Measurements from ENCODE around the gene PPDPF.

The PPDPF gene

GRCh38 chr20:63539092-63539430 is 18.5 kb downstream of the PPDPF start:
- no peak for DNase-seq

DNA sequence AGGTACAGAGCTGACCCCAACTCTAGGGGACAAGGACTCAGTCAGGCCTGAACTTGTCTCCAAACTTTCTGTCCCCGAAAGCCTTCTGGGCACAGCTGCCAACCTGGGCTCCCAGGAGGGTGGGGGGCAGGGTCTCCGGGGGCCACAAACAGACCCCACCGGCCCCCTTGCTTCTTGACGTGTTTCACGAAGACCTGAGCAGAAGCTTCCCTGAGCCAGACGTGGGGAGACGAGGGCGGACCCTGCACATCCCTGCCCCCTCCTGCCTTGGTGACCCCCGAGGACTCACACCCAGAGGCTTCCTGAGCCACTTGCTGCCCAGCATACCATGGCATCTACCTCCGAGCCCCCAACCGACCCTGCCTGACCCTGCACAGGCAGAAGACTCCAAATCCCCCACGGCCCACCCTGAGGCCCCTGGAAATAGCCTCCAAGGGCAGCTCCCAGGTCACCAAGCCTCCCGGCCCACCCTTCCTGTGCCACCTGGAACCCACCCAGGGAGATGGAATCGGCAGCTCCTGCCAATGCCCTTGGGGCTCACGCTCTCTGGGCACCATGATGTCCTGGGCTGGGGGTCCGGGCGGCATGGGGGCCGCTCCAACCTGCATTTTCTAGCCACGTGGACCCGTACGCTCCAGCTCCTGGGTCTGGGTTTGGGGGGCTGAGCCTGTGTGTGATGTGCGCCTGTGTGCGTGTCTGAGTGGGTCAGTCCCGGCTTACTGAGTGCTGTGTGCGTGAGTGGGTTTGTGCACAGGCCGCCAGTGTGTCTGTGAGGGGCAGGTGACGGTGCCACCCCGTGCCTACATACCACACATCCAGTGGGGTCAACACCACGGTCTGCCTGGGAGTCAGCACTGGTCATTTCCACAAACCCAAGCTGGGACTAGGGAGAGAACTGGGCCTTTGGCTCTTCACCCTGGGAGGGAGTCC is 19.1 kb downstream of the PPDPF start:
- DNase-seq = no peak

DNA sequence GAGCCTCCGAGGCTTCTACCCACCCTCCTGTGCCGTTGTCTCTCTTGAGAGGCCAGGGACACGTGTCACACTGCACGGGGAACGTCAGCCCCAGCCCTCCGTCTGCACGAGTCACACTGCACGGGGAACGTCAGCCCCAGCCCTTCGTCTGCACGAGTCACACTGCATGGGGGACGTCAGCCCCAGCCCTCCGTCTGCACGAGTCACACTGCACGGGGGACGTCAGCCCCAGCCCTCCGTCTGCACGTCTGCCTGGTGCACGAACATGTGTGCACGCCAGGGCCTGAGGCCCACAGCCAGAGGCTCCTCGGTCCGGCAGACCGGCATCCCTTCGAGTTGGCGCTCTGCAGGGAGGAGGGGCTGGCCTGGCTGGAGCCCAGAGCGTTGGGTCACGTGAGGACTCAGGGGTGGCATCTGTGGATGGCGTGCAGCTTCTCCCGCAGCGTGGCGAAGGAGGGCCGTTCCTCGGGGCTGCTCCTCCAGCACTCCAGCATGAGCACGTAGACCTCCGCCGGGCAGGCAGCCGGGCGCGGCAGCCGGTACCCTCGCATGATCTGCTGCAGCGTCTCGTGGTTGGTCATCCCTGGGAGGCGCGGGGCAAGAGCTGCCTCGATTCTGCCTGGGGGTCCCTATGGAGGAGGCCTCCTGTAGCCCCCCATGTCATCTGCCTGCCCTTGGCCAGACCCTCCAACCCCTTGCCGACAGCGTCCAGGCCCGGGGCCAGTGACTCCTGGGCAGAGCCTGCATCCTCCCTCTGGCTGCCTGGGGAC is 20.0 kb downstream of the PPDPF start:
- DNase-seq = peak; percentile 66

- no peak for DNase-seq
Measured at GRCh38 chr20:63541371-63541770, 20.8 kb downstream of the PPDPF start.

GRCh38 chr20:63542031-63542559 is 21.5 kb downstream of the PPDPF start:
- DNase-seq = peak; percentile 0

GRCh38 chr20:63542696-63543095 is 22.1 kb downstream of the PPDPF start:
- DNase-seq = peak; percentile 0

GRCh38 chr20:63543131-63543530 is 22.6 kb downstream of the PPDPF start:
- DNase-seq = no peak

- no peak for DNase-seq
Measured at GRCh38 chr20:63543733-63544132, 23.2 kb downstream of the PPDPF start.

DNA sequence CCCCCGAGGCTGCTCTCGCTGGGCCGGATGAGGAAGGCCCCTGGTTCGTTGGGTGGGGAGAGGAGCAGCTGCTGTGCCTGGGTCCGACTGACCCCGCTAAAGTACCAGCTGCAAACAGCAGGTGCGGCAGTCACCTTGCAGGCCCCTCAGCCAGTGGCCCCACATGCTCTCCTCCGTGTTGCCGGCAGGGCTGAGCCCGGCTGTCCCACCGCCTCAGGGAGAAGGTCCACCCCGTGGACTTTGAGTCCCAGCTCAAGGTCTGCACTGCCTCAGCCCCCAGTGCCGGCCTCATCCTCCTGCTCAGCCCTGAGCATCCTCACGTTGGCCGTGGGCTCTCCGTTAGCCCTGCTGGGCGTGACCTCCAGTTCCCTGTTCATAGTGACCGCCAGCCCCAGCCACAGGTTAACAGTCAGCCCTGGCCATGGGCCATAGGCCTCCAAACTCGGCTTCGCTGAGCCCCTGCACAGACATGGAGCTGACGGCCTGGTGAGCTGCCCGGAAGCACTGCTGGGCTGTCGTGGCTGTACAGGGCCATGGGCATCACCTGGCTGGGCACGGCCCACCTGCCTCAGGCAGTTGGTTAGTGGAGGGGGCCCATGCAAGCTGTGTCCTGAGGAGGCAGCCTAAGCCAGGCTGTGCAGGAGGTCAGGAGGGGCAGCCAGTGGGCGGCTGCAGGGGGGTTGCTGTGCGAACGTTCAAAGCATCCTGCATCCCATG is 23.8 kb downstream of the PPDPF start:
- DNase-seq = no peak

GRCh38 chr20:63544958-63545516 is 24.5 kb downstream of the PPDPF start:
- DNase-seq = no peak

- no peak for DNase-seq
Measured at GRCh38 chr20:63545814-63546213, 25.2 kb downstream of the PPDPF start.

- no peak for DNase-seq
Measured at GRCh38 chr20:63546256-63546955, 25.8 kb downstream of the PPDPF start.

- no peak for DNase-seq
Measured at GRCh38 chr20:63546956-63547724, 26.6 kb downstream of the PPDPF start.

DNA sequence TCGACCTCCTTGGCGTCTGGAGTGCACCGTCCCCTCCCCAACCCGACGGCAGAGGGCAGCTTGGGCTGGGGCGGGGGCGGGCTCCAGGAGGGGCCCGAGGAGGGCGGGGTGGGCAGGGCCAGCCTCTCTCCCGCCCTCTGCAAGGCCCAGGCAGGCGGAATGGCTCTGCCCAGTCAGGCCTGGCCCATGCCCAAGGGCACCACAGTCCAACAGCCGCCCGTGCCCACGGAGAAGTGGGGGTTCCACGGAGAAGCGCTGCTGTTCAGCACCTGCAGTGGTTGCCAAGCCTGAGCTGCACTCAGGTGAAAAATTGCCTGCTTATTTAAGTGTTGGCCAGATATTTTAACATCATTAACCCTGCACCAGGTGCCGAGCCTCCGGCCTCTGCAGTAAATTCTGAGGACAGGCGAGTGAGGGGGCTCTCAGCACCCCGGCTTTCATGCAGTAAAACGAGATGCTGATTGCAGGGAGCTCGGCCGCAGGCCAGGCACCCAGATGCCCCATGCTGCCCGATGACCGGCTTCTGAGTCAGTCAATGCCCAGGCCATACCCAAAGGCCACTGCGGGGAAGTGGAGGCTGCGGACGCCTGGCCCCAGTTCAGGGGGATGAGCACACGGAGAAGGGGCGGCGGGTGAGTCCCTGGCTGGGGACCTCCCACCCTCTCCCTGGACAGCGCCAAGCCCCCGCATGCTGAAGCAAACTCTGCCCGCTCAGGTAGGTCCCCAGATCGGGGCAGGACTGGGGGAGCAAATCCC is 27.3 kb downstream of the PPDPF start, which contains the start of gene SRMS:
Gene SRMS (minus strand): TSS at position 25 of the 756 bp plus-strand sequence. CDS start 286 bp downstream, outside the sequence.
- no peak for DNase-seq

DNA sequence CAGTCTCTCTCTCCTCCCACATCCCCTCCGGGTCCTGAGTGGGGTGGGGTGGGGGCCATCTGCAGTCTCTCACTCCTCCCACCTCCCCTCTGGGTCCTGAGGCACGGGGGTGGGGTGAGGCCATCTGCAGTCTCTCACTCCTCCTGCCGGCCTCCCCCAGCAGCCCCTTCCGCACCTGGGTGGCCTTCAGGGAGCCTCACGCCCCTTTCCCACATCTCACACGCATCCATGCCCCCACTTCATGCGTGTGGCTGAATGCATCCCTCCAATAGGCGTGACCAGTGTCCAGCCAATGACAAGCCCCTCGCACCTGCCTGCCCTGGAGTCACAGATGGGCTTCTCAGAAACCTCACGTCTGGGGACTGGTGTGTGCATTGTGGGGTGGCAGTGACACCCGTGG is 28.0 kb downstream of the PPDPF start:
- DNase-seq = no peak

DNA sequence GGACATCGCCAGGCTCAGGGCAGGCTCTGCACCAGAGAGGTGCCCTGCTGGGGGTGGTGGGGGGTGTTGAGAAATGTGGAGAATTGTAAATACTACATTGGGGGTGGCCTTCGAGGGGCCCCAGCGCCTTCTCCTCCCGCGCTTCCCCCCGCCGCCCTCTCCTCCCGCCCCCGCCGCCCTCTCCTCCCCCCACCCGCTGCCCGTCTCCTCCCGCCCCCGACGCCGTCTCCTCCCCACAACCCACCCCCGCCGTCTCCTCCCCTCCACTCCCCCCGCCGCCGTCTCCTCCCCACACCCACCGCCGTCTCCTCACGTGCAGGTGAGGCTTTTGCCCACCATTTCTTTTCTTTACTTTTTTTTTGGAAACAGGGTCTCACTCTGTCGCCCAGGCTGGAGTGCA is 28.5 kb downstream of the PPDPF start:
- no peak for DNase-seq

GRCh38 chr20:63549679-63550282 is 29.2 kb downstream of the PPDPF start:
- DNase-seq = no peak

GRCh38 chr20:63551068-63551467 is 30.5 kb downstream of the PPDPF start:
- peak; percentile 58 for DNase-seq

DNA sequence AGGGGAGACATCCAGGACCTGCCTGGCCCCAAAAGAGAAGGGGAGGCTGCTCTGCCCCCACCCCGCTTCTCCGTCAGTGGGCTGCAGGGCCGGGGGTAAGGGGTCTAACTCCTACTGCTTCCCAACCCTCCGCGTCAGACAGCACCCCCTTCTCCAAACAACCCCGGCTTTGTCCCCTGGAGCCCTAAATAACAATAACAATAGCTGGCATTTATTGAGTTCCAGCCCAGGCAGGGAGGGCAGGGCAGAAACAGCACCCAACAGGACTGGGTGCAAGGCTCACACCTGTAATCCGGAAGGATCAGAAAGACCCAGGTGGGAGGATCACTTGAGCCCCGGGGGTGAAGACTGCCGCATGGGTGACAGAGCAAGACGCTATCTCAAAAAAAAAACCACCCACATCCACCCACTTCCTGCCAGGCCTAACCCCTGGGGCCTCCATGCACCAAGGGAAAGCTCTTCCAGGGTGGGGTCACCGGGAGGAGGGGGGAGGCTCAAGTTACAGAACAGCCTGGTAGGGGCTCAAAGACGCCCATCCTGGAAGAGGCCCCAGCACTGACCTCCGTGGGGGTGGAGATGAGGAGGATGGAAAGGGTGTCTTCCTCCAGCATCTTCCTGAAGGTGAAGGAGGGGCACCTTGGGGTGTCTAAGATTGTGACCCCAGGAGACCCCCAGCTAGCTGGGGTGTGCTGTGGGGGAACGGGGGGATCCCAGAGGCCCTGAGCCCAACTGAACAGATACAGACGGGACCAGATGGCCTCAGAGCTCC is 32.1 kb downstream of the PPDPF start:
- no peak for DNase-seq

Data from eye (tissue), 1 donor.